HG03354 (cell line): ENCODE measurements around the gene DEGS2.

Source experiments
- ATAC-seq: cut with Tn5 transposase; IDR thresholded peaks from one replicate; pipeline ENCODE4 v1.9.1; 2021; ENCODE audit warnings: mild to moderate bottlenecking; ENCODE audit not compliant: unreplicated experiment, poor library complexity, severe bottlenecking

DEGS2 gene

GRCh38 chr14:100118396-100119011 lies 40.9 kb downstream of the DEGS2 start:
- no peak for ATAC-seq

- ATAC-seq, result no peak
Observed at GRCh38 chr14:100117633-100118395, 41.6 kb downstream of the DEGS2 start.

- no peak for ATAC-seq
Observed at GRCh38 chr14:100117026-100117425, 42.4 kb downstream of the DEGS2 start.

DNA sequence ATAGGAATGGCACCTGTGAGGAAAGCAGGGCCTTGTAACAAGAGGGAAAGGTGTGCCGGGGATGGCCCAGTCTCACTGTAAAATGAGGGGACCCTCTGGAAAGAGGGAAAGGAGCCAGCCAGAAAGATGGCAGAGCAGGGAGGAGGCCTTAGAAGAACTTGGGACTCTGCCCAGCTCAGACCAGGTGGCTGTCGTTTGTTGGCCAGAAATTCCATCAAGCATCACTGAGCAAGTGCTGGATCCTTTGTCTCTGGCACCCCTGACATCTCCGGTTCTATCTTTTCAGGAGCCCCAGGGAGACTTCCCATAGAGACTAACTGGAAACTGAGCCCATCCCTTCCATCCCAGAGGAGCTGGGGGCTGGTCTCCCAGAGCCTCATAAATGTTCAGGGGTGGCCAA lies 43.3 kb downstream of the DEGS2 start:
- no peak for ATAC-seq

- no peak for ATAC-seq
Observed at GRCh38 chr14:100115726-100116125, 43.7 kb downstream of the DEGS2 start.

- ATAC-seq, result no peak
Observed at GRCh38 chr14:100115236-100115635, 44.2 kb downstream of the DEGS2 start.

- ATAC-seq, result no peak
Observed at GRCh38 chr14:100114109-100114765, 45.2 kb downstream of the DEGS2 start.

GRCh38 chr14:100111931-100112704 lies 47.3 kb downstream of the DEGS2 start:
- ATAC-seq, result no peak

- no peak for ATAC-seq
Observed at GRCh38 chr14:100110816-100111215, 48.6 kb downstream of the DEGS2 start.

- ATAC-seq, result no peak
Observed at GRCh38 chr14:100109594-100109955, 49.9 kb downstream of the DEGS2 start.

DNA sequence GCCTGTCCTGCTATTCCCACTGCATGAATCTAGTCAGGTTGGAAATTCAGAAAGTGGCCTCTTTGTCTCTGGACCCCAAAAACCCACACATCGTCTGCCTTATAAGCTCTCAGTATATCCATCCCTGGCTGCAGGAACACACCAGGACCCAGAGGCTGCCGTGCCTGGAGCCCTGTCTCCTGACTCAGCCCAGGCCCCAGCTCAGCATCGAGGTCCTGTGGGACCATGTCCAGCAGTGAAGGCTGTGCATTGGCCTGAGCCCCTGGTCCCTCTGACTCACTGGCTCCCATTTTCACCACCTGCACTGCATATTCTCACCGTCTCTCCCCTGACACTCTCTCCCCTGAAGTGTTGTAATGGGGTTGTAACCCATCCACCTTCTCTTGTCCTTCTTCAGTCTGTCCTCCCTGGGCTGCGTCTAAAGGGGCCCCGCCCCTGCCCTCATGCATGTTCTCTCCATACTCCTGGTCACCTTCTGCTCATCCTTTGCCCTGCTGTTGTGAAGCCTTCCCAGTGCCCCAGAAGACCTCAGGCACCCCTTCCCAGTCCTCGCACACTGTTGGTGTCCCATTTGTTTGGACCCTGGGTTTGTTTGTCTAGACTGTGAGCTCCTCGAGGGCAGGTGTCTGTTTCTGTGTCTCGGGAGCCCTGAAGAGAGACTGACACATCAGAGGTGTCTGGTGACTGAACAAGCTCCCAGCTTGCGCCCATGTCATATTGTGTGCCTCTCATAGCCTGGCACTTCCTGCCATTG lies 50.4 kb downstream of the DEGS2 start:
- no peak for ATAC-seq

DNA sequence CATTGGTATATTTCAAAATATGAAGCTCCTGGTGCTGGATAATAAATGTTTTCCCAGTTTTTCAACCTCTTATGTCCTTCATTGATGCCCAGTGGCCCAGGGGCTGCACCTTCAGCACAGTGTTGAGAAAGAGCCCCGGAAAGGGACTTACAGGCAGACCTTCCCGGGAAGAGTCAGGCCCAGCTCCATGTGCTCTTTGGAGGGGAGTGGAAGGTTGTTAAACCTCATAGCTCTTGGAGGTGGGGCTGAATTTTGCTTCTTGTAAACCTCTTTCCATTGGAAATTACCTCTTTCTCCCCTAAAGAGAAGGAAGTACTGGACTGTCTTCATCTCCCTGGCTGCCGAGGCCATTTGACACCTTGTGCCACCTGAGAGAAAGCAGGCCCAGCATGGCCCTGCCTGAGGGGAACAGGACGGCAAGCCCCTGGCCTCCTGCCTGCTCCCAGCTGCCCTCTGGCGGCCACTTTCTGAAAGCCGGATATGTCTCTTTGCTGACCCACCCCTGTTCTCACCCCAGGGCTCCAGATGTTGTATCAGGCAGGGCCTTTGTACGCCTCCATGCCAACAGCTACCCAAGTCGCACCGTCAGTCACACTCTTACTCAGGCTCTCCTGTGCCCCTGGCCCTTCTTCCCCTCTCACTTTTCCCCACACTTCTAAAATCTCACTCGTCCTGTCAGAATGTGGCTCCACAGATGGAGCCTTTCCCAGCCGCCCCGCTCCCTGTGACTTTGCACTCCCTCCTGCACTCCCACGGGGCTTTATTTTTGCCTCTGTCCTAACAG lies 51.2 kb downstream of the DEGS2 start:
- peak; percentile 89 for ATAC-seq

GRCh38 chr14:100107236-100107635 lies 52.2 kb downstream of the DEGS2 start:
- no peak for ATAC-seq

DNA sequence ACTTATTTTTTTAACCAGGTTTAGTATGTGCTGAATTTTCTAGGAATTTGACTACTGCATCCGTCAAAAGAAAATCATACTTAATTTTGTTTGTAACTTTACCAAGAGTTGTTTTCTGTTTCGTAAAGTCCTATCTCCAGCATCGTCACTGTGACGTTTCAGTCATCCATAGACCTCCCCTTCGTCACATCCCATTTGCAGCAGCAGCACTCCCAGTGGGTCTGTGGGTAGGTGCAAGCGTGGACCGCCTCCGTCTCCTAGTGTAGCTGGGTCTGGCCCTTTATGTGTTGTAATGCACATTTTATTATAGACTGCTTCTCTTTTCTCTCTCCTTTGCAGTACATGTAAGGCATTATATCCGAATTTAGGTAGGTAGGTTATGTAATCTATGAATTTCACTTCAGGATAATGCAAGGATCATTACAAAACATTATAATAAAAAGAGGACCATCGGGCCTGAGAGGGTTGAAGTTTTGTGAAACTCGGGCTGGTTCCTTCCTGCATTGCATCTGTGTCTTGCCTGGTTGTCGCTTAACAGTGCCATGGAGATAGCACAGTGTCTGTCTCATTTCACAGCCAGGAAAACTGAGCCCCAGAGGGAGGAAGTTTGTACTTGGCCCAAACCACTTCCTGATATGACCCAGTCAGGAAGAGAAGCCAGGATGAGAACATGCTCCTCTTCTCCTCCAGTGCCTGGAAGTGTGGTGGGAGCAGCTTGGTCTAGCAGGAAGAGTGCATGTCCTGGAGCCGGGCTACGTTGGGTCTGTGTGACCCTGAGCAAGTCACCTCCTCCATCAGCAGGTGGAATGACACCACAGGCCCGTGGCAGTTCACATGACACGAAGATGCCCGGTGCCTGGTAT lies 53.0 kb downstream of the DEGS2 start:
- no peak for ATAC-seq

DNA sequence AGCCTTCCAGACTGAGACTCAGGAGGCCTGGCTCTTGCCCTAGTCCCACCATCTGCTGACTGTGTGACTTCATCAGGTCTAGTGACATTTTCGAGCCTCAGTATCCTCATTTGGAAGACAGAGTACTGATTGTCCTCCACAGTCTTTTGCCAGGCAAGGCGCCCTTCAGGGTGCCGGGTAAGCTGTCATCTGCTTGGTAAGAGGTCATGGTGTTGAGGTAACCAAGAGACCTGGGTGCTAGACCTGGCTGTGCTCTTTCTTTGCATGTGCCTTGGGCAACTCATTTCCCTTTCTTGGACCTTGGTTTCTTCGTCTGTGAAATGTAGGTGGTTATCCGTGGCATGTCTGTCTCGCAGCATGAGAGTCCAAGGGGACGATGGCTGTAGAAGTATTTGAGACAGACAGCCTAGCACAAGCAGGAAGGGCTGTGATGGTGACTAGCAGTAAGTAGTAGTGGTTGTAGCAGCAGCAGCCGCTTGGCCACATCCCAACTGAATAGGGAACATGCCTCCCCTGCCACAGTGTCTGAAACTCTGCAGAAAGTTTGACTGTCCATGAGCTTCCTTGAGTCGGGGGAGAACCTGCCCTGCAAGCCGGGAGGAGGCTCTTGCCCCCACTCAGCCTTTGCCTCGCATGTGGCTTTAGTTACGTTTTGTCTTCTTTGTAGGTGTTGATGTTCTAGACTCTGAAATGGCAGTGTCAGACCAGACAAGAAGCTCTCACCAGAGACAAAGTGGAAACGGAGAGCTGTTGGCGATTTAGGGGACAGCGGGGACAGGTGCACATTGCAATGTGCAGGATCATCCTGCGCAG lies 53.9 kb downstream of the DEGS2 start:
- no peak for ATAC-seq

DNA sequence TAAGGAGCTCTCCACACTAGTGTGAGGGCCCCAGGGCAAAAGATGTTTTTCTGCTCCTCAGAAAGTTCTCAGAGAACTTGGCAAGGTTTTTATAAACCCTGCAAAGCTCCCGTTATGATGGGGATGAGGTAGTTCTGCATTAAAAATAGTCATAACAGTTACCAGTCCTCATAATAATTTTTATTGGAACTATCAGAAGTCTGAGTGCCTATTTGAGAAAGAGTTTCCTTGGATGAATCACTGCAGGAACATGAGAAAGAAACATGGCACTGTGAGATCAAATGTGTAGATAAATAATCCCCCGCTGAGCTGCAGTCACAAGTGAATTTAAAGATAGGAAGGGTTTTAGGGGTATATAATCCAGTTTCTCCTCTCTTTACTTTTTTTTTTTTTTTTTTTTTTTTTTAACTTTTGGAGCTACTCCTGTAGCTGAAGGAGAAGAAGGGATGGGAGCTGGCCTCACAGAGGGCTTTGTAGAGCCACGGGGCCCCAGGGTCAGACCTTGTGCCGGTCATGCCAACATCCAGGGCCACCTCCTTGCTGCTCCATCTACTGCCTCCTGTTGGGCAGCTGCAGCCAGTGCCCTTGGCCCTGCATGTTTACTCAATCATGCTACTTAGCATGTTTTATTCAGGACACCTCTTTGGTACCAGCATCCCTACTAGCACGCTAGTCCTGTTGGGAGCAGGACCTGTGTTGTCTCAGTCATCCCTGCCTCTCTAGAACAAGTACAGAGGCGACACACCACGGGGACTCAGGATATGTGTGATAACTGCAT lies 54.7 kb downstream of the DEGS2 start:
- no peak for ATAC-seq

- no peak for ATAC-seq
Observed at GRCh38 chr14:100104006-100104352, 55.5 kb downstream of the DEGS2 start.
